HepG2 (cell line): ENCODE measurements around the gene SYAP1.

Experiments used
- CTCF ChIP-seq: sonication (generic); formaldehyde crosslinking; IDR thresholded peaks from 2 replicates; pipeline ENCODE4 v1.5.0; 2020; ENCODE audit warnings: mild to moderate bottlenecking, missing genetic modification reagents, moderate library complexity
- ERF ChIP-seq: IDR thresholded peaks from 2 replicates; pipeline ENCODE4 v1.6.1; 2018; ENCODE audit warnings: missing biosample characterization, missing genetic modification reagents
- FOXM1 ChIP-seq: sonication (generic); formaldehyde crosslinking; IDR thresholded peaks from 2 replicates; pipeline ENCODE4 v1.5.0; 2020; ENCODE audit warnings: missing genetic modification reagents
- NR3C1 ChIP-seq: sonication (generic); formaldehyde crosslinking; IDR thresholded peaks from 2 replicates; pipeline ENCODE4 v1.4.0; 2020; ENCODE audit warnings: missing genetic modification reagents
- ZNF12 ChIP-seq: sonication (generic); formaldehyde crosslinking; IDR thresholded peaks from 2 replicates; pipeline ENCODE4 v1.5.0; 2020; ENCODE audit warnings: missing genetic modification reagents
- ZNF121 ChIP-seq: sonication (generic); formaldehyde crosslinking; IDR thresholded peaks from 2 replicates; pipeline ENCODE4 v1.5.0; 2020; ENCODE audit warnings: mild to moderate bottlenecking, missing genetic modification reagents
- TF ChIP-seq, protein P1 (sequence below): IDR thresholded peaks from 2 replicates; pipeline ENCODE4 v1.6.1; 2012; ENCODE audit warnings: inconsistent platforms

- TF ChIP-seq, protein P1, sequence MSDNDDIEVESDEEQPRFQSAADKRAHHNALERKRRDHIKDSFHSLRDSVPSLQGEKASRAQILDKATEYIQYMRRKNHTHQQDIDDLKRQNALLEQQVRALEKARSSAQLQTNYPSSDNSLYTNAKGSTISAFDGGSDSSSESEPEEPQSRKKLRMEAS: no peak
- no peak for TF ChIP-seq FOXM1 (CRISPR knock-in tag)
- TF ChIP-seq CTCF (CRISPR knock-in tag): no peak
- TF ChIP-seq ZNF121: 0 out of 2 replicates have a peak, but pooled peaks have one; percentile 20
- TF ChIP-seq ZNF12 (CRISPR knock-in tag): no peak
- TF ChIP-seq NR3C1: no peak
- TF ChIP-seq ERF: no peak
These were observed 5.7 kb downstream of the SYAP1 start for GRCh38 chrX:16725072-16725471.
